Measurements from ENCODE around the gene STIM2.

GRCh38 chr4:27022963-27023362 lies 162.3 kb downstream of the STIM2 start:
- TF ChIP-seq CTCF (IDR thresholded peaks at IDR 0.05) (no peak), ZFX (IDR thresholded peaks at IDR 0.05; ENCODE audit: borderline replicate concordance) (no peak)

Data from 22Rv1 (cell line).